ENCODE results near the gene PYURF. TPM values are rescaled to one million over a fixed set of nuclear protein-coding genes. Genes with fewer than 3 reads are reported as not detected.

Gene PYURF
- total RNA-seq, 1 experiment from 2014 or later = 41.7 TPM

DNA sequence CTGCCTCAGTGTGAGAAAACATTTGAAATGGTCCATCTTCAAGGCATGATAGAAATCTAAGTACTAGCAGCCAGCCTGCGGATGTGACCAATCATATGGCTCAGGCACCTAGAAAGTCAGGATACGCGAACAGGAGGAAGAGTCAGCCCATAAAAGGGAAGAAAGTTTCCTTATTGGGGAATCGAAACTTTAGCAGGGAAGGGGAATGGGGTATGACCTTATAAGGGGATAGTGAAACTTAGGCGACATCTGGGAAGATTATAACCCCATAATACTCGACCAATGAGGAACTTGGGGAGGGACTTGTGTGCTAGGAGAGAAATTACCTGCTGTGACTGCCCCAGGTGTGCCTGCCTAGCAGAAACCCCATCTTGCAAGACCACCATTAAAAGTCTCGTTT, 26.2 kb upstream of the PYURF start:
- Histone ChIP-seq H4K20me1 (ENCODE audit: control insufficient read depth, insufficient read depth, insufficient read length) (no peaks in the 10 kb centered on the region), H3K4ac (ENCODE audit: low read depth, low read length) (no peak overlapping the region), H3K18ac (ENCODE audit: insufficient read length, low read depth, low read length) (no peak overlapping the region), H3K4me1 (ENCODE audit: insufficient read depth, low read length) (no peaks in the 10 kb centered on the region), H3K27me3 (ENCODE audit: insufficient read depth, low read length) (no peaks in the 10 kb centered on the region), H3K27ac (ENCODE audit: insufficient read length, low read depth, low read length) (no peak overlapping the region), H3K14ac (ENCODE audit: insufficient read depth, low read length) (no peak overlapping the region), H2BK20ac (ENCODE audit: low read depth, low read length, poor library complexity, severe bottlenecking) (no peak overlapping the region), H2BK5ac (ENCODE audit: insufficient read length, low read length) (no peak overlapping the region), H4K5ac (ENCODE audit: insufficient read length, low read depth, low read length) (no peak overlapping the region), H4K8ac (replicated peaks; ENCODE audit: insufficient read length, low read depth, low read length) (no peak overlapping the region), H3K56ac (ENCODE audit: insufficient read length, low read depth, low read length) (no peak overlapping the region), H3K79me2 (ENCODE audit: insufficient read depth, low read length) (no peaks in the 10 kb centered on the region), H2BK12ac (ENCODE audit: insufficient read length, low read depth, low read length) (no peak overlapping the region), H3K9ac (ENCODE audit: extremely low read depth, insufficient read length, low read length) (no peak overlapping the region), H4K91ac (ENCODE audit: insufficient read length, low read depth, low read length) (no peak overlapping the region), H2BK15ac (ENCODE audit: low read depth, low read length) (no peak overlapping the region), H3K4me2 (ENCODE audit: insufficient read depth, insufficient read length, low read length) (no peak overlapping the region), H2BK120ac (ENCODE audit: low read depth, low read length, poor library complexity, severe bottlenecking) (no peak overlapping the region), H3K79me1 (ENCODE audit: insufficient read depth, low read depth, low read length, poor library complexity, severe bottlenecking) (no peaks in the 10 kb centered on the region), H3T11ph (ENCODE audit: low read length) (no peak overlapping the region), H3K23me2 (ENCODE audit: insufficient read length, low read depth, low read length, poor library complexity, severe bottlenecking) (no peaks in the 10 kb centered on the region), H3K9me3 (ENCODE audit: control insufficient read depth, low read depth, low read length) (no peaks in the 10 kb centered on the region), H3K23ac (ENCODE audit: insufficient read length, low read depth, low read length) (no peak overlapping the region), H2AK5ac (ENCODE audit: insufficient read length, low read length) (no peak overlapping the region), H2AFZ (ENCODE audit: low read length) (no peak overlapping the region)
- WGBS (ENCODE audit: extremely low coverage, insufficient read length, low lambda C conversion rate) = no CpG with 5 or more reads among the region's 7 CpGs
- Mint-ChIP-seq H3K9me3 (no peaks in the 10 kb centered on the region; a peak in 2 of 5 replicates), H3K4me3 (no peak overlapping the region), H3K36me3 (ENCODE audit: insufficient read depth in 1 of 3, low read depth in 3 of 3) (no peaks in the 10 kb centered on the region), H3K27ac (no peak overlapping the region), H3K27me3 (ENCODE audit: low read depth) (no peaks in the 10 kb centered on the region), H3K4me1 (peaks cover 0 to 2% of the 10 kb centered on the region in 2 experiments; a peak in 2 of 4 replicates)
- TF ChIP-seq, protein P1, sequence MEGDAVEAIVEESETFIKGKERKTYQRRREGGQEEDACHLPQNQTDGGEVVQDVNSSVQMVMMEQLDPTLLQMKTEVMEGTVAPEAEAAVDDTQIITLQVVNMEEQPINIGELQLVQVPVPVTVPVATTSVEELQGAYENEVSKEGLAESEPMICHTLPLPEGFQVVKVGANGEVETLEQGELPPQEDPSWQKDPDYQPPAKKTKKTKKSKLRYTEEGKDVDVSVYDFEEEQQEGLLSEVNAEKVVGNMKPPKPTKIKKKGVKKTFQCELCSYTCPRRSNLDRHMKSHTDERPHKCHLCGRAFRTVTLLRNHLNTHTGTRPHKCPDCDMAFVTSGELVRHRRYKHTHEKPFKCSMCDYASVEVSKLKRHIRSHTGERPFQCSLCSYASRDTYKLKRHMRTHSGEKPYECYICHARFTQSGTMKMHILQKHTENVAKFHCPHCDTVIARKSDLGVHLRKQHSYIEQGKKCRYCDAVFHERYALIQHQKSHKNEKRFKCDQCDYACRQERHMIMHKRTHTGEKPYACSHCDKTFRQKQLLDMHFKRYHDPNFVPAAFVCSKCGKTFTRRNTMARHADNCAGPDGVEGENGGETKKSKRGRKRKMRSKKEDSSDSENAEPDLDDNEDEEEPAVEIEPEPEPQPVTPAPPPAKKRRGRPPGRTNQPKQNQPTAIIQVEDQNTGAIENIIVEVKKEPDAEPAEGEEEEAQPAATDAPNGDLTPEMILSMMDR (conservative IDR thresholded peaks at IDR 0.05) = no peak
- DNase-seq = no peak
